HG03457 (cell line): ENCODE measurements around the gene DCBLD1.
"Not testable (repeated sequence)": the region's sequence is repeated elsewhere in the genome, so short reads cannot be mapped to it uniquely, and the experiment has no call there.

Experiments
- ATAC-seq: cut with Tn5 transposase; IDR thresholded peaks from one replicate; pipeline ENCODE4 v1.9.1; 2021; ENCODE audit warnings: moderate number of reproducible peaks; ENCODE audit not compliant: unreplicated experiment

DCBLD1 gene

DNA sequence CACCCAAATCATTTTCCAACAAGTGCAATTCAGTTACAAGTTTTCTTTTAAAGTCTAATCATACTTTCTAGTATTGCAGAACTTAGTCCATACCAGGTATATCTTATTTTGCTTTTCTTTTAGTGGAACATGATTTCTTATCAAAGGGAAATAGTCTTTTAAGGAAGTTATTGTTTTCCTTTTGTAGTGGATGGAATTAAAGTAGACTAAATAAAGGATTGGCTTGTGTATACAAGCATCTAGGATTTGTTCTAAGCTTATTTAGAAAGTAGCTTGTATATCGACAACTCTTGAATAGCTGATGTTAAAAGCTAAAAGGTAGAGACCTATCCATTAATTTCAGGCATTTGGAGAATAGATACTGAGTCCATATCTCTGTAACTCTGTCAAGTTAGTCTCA lies 14.8 kb downstream of the DCBLD1 start:
- no peak for ATAC-seq

DNA sequence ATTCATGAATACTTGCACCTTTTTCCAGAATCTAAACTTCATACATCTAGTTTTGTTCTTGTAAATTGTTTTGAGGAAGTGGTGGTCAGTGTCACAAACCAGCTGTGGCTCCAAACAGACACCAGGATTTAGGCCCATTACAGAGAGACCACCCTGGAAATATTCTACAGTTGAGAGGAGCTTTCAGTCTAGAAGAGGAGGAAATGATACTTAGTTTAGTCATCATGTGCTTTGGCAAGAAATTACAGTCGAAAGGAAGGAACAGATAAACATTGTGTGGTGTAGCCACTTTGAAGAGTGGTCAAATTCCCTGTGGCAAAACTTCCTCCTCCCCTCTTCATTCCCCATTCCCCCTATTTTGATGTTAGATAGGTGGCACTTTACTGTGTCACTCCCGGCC lies 15.7 kb downstream of the DCBLD1 start:
- no peak for ATAC-seq

GRCh38 chr6:117501722-117502121 lies 19.2 kb downstream of the DCBLD1 start:
- no peak for ATAC-seq

DNA sequence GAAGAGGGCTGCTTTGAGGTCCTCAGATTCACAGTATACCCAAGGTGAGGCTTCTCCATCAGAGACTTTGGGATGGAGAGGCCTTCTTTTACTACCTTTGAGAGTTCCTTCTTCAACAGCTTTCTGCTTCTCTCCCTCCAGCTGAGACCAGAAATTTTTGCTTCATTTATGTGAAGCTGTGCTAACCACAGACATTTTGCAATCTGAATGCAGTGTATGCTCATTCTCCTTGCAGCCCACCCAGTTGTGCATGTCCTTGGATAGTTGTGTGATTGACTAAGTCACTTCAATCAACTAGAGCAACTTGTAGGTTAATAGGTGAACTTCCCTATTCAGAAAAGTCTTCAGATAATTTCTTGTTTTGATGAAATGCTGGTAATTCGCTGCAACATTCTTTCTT lies 20.1 kb downstream of the DCBLD1 start:
- no peak for ATAC-seq

DNA sequence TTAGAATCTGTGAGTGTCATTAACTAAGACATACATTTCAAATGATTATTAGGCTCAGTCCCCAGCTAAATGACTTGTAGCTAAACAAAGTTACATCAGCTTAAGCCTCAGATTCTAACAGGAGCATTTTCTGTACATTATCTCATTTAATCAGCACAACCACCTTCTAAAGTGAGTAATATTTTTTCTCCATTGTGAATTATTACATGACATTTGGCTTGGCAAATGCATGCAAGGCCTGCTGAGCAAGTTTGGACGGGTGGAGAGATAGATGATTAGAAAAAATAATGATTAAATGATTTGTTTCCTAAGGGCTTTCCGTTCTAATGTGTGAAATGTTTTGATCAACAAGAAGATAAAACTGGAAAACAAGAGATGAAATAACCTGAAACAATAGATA lies 20.7 kb downstream of the DCBLD1 start:
- ATAC-seq: no peak

DNA sequence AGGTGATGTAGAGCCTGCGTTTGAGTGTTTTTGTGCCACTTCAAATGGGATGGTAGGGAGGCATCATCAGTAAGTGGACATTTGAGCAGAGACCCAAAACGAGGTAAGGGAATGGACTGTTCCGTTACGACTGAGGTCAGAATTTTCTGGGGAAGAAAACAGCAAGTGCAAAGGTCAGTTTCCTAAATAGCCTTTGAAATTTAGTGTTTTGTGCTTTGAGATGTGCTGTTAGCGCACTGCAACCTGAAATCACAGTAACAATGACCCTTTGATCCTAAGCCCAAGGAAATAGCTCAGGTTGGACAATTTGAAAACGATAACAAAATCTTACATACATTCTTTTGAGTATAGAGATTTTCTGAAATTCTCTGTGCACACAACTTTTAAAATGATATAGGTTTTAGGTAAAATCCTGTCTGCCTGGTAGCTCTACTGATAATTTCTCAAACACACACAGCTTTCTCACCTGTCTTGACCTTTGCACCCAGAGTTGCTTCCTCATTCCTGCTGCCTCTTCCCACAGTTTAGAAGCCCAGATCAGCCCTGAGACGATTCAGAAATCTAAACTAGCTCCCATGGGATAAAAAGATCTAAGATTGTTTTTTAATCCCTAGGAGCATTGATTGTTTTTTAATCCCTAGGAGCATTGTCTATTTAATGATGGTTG lies 22.1 kb downstream of the DCBLD1 start:
- no peak for ATAC-seq

GRCh38 chr6:117505311-117505710 lies 22.8 kb downstream of the DCBLD1 start:
- no peak for ATAC-seq

- ATAC-seq: no peak
Observed at GRCh38 chr6:117506180-117506835, 23.8 kb downstream of the DCBLD1 start.

- ATAC-seq: no peak
Observed at GRCh38 chr6:117506907-117507306, 24.4 kb downstream of the DCBLD1 start.

- no peak for ATAC-seq
Observed at GRCh38 chr6:117508450-117508971, 26.0 kb downstream of the DCBLD1 start.

- no peak for ATAC-seq
Observed at GRCh38 chr6:117509021-117509420, 26.5 kb downstream of the DCBLD1 start.

- no peak for ATAC-seq
Observed at GRCh38 chr6:117512056-117512828, 29.8 kb downstream of the DCBLD1 start.

GRCh38 chr6:117512987-117513573 lies 30.6 kb downstream of the DCBLD1 start:
- no peak for ATAC-seq

DNA sequence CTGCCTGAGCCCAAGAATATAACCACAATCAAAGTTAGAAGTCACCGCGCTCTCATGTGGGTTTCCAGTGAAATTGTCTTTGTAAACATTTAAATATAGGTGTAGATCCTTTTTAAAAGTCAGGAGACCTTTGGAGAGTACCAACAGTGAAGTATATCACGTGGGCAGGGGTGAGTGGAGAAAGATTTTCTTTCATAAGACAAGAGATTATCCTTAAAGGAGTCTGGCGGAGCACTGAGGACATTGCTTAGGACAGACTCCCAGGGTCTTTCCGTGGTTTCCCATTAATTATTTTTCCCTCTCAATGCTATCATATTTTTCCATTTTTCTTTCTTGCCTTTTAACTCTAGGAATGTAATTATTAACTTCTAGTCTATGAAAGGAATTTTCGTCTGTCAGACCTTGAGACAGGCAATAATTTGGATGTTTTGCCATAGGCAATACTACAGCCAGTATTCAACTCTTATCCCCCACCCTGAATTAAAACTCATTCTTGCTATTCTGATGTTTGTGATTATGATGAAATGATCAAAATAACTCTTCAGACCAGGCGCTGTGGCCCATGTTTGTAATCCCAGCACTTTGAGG lies 31.4 kb downstream of the DCBLD1 start:
- no peak for ATAC-seq

GRCh38 chr6:117514655-117515054 lies 32.2 kb downstream of the DCBLD1 start:
- no peak for ATAC-seq

- no peak for ATAC-seq
Observed at GRCh38 chr6:117515326-117515725, 32.9 kb downstream of the DCBLD1 start.

DNA sequence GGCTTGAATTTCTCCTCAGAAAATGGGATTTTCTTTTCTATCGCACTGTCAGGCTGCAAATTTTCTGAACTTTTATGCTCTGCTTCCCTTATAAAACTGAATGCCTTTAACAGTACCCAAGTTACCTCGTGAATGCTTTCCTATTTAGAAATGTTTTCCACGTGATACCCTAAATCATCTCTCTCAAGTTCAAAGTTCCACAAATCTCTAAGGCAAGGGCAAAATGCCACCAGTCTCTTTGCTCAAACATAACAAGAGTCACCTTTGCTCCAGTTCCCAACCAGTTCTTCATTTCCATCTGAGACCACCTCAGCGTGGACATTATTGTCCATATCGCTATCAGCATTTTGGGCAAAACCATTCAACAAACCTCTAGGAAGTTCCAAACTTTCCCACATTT lies 35.5 kb downstream of the DCBLD1 start:
- not testable (repeated sequence) for ATAC-seq

DNA sequence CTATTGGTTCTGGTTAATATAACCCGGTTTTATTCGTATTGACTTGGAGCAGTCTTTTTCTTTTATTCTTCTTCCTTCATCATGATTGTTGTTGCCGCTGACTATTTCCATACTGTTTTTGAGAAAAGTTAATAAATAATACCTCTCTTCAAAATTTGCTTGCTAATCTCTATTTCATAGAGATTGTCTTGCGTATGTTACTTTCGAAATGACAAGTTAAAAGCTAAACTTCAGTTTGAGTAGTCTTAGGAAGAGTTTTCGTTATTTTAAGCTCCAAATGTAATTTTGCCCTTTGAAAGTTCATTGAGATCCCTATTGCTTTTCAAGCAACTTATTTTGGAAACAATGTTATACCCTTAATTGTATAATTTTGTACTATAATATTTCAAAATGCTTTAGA lies 36.4 kb downstream of the DCBLD1 start:
- no peak for ATAC-seq

- no peak for ATAC-seq
Observed at GRCh38 chr6:117520603-117521395, 38.3 kb downstream of the DCBLD1 start.

- ATAC-seq: no peak
Observed at GRCh38 chr6:117521791-117522502, 39.5 kb downstream of the DCBLD1 start.
